ENCODE data around the gene SPG7.
"Not testable (repeated sequence)": the region's sequence is repeated elsewhere in the genome, so short reads cannot be mapped to it uniquely, and the experiment has no call there.

SPG7 gene

GRCh38 chr16:89583197-89583894, 75.1 kb downstream of the SPG7 start:
- no peak for DNase-seq (ENCODE audit: low read depth)
- TF ChIP-seq, protein P1, sequence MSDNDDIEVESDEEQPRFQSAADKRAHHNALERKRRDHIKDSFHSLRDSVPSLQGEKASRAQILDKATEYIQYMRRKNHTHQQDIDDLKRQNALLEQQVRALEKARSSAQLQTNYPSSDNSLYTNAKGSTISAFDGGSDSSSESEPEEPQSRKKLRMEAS (IDR thresholded peaks at IDR 0.05; ENCODE audit: low read depth, low read length) = no peak
- no peak overlapping the region for H3K4me3 ChIP-seq (ENCODE audit: low read depth, low read length)

- TF ChIP-seq CTCF (IDR thresholded peaks at IDR 0.05; ENCODE audit: low read depth, low read length) = no peak
- TF ChIP-seq POLR2A (IDR thresholded peaks at IDR 0.05; ENCODE audit: extremely low read depth, insufficient read length) = no peak
- H3K4me3 ChIP-seq (ENCODE audit: low read depth, low read length) = no peak overlapping the region
- no peak for DNase-seq (ENCODE audit: low read depth)
These were observed 75.9 kb downstream of the SPG7 start for GRCh38 chr16:89583895-89584644.

- DNase-seq (ENCODE audit: low read depth) = no peak
- TF ChIP-seq POLR2A (IDR thresholded peaks at IDR 0.05; ENCODE audit: extremely low read depth, insufficient read length) = no peak
- no peak overlapping the region for H3K4me3 ChIP-seq (ENCODE audit: low read depth, low read length)
These were observed 76.8 kb downstream of the SPG7 start for GRCh38 chr16:89584768-89585549.

DNA sequence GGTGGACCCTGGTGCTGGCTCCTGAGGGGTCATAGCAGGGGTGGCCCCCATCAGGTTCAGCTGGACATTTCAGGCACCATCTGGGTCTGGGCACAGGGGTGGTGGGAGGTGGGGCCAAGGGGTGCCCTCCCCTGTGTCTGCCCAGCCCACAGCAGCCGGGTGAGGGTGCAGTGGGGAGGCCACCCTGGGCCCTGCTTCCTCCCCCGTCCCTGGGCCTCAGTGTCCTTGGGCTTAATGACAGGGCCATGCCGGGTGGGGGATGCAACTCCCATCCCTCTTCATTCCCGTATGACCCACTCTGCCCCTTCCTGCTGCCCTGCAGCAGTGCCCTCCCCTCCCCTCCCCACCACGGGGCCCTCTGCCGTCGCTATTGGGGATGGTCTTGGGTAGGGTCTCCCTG, 78.0 kb downstream of the SPG7 start:
- no peak overlapping the region for H3K4me3 ChIP-seq (ENCODE audit: low read depth, low read length)
- TF ChIP-seq MYC (IDR thresholded peaks at IDR 0.05; ENCODE audit: low read depth, low read length) (no peak), POLR2A (IDR thresholded peaks at IDR 0.05; ENCODE audit: extremely low read depth, insufficient read length) (no peak), CTCF (IDR thresholded peaks at IDR 0.05; ENCODE audit: low read depth, low read length) (no peak)
- TF ChIP-seq, protein P1 (IDR thresholded peaks at IDR 0.05; ENCODE audit: low read depth, low read length) = no peak
- no peak for DNase-seq (ENCODE audit: low read depth)

DNA sequence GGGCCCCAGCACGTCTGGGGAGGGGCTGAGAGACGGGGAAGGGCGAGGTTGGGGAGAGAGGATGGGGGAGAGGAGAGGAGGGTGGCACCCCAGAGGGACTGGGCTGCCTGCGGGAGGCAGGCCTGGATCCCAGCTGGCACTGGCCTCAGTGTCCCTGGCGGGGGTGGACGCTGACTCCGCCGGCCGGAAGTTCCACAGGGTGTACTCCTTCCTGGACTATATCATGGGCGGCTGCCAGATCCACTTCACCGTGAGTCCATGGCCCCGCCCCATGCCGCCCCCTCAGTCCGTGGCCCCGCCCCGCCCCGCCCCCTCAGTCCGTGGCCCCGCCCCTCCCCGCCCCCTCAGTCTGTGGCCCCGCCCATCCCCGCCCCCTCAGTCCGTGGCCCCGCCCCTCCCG, 78.7 kb downstream of the SPG7 start:
- TF ChIP-seq MYC (IDR thresholded peaks at IDR 0.05; ENCODE audit: low read depth, low read length) (no peak), CTCF (IDR thresholded peaks at IDR 0.05; ENCODE audit: low read depth, low read length) (no peak), POLR2A (IDR thresholded peaks at IDR 0.05; ENCODE audit: extremely low read depth, insufficient read length) (no peak)
- TF ChIP-seq, protein P1 (IDR thresholded peaks at IDR 0.05; ENCODE audit: low read depth, low read length) = no peak

GRCh38 chr16:89587676-89588075, 79.5 kb downstream of the SPG7 start:
- not testable (repeated sequence) for H3K4me3 ChIP-seq (ENCODE audit: low read depth, low read length); DNase-seq (ENCODE audit: low read depth)

More for the DNA sequence above, 78.7 kb downstream of the SPG7 start:
- H3K4me3 ChIP-seq (ENCODE audit: low read depth, low read length) = no peak overlapping the region
- no peak for DNase-seq (ENCODE audit: low read depth)

DNA sequence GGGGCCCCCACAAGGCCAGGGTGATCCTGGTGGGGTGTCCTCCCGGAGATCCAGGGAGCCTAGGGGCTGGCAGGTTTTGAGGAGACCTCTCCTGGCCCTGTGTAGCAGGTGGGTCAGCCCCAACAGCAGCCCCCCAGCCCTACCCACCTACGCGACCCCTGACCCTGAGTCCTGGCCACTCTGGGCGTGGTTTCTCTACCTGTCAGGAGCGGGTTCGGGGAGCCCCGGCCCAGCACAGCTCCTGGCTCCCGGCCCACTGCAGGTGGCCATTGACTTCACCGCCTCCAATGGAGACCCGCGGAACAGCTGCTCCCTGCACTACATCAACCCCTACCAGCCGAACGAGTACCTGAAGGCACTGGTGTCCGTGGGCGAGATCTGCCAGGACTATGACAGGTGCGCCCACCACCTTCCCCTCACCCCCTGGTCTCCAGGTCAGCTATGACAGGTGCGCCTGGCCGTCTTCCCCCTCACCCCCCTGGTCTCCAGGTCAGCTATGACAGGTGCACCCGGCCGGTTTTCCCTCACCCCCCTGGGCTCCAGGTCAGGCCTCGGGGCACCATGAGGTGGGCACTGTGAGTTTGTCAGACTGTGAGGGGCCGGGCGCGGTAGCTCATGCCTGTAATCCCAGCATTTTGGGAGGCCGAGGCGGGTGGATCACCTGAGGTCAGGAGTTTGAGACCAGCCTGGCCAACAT, 80.4 kb downstream of the SPG7 start:
- no peak for TF ChIP-seq MYC (IDR thresholded peaks at IDR 0.05; ENCODE audit: low read depth, low read length)
- no peak for TF ChIP-seq POLR2A (IDR thresholded peaks at IDR 0.05; ENCODE audit: extremely low read depth, insufficient read length)
- TF ChIP-seq, protein P1 (IDR thresholded peaks at IDR 0.05; ENCODE audit: low read depth, low read length) = no peak
- TF ChIP-seq CTCF (IDR thresholded peaks at IDR 0.05; ENCODE audit: low read depth, low read length) = no peak
- no peak for DNase-seq (ENCODE audit: low read depth)
- no peak overlapping the region for H3K4me3 ChIP-seq (ENCODE audit: low read depth, low read length)

All from NB4 (cell line).